ENCODE measurements around the gene BRPF3. TPM values are rescaled to one million over a fixed set of nuclear protein-coding genes. Genes with fewer than 3 reads are reported as not detected.

Gene BRPF3
- total and polyA plus RNA-seq, 9 of the 15 experiments (the other 6 are each of a cell fraction or from before 2014, with no cell fraction given) = 2.2 to 19.3 (median 8.0) TPM

- TF ChIP-seq SIRT6 (IDR thresholded peaks at IDR 0.05; ENCODE audit: low read depth, low read length) (no peak), E2F3 (CRISPR knock-in tag; IDR thresholded peaks at IDR 0.05) (no peak), ZNF23 (CRISPR knock-in tag; IDR thresholded peaks at IDR 0.05) (no peak), GMEB1 (CRISPR knock-in tag; IDR thresholded peaks at IDR 0.05) (no peak), ZNF143 (CRISPR knock-in tag; IDR thresholded peaks at IDR 0.05) (no peak), ELF1 (tag; IDR thresholded peaks at IDR 0.05) (no peak), ZNF217 (CRISPR knock-in tag; IDR thresholded peaks at IDR 0.05) (no peak), ZNF589 (CRISPR knock-in tag; IDR thresholded peaks at IDR 0.05; ENCODE audit: low read depth) (0 out of 2 replicates have a peak, but pooled peaks have one; percentile 52), AFF4 (CRISPR knock-in tag; IDR thresholded peaks at IDR 0.05) (no peak), MIER1 (IDR thresholded peaks at IDR 0.05; ENCODE audit: low read depth) (no peak), PBX2 (CRISPR knock-in tag; IDR thresholded peaks at IDR 0.05; ENCODE audit: low read depth) (no peak), PBX2 (tag; conservative IDR thresholded peaks at IDR 0.05; ENCODE audit: low read depth) (no peak), HNRNPUL1 (IDR thresholded peaks at IDR 0.05; ENCODE audit: low read length) (no peak), CHD4 (IDR thresholded peaks at IDR 0.05; ENCODE audit: insufficient read depth, insufficient replicate concordance, low read depth, low read length, poor library complexity, severe bottlenecking) (no peak), ZNF384 (IDR thresholded peaks at IDR 0.05; ENCODE audit: low read depth, low read length) (no peak), PHB (CRISPR knock-in tag; IDR thresholded peaks at IDR 0.05) (no peak), LARP7 (IDR thresholded peaks at IDR 0.05) (no peak), ZBTB11 (CRISPR knock-in tag; IDR thresholded peaks at IDR 0.05) (no peak)
Observed at GRCh38 chr6:36241728-36242127, 45.2 kb downstream of the BRPF3 start (continued).
